Astrocyte (in vitro differentiated cells and primary cell): ENCODE data around the gene SERTM1.

ENCODE experiments used
- CTCF ChIP-seq: IDR thresholded peaks from 2 replicates; pipeline ENCODE4 v1.5.1; 2011; ENCODE audit warnings: low read depth, mild to moderate bottlenecking, inconsistent platforms, low read length, moderate library complexity; ENCODE audit not compliant: insufficient read depth
- EZH2 ChIP-seq: IDR thresholded peaks from 2 replicates; pipeline ENCODE4 v1.6.1; 2012; ENCODE audit warnings: mild to moderate bottlenecking, low read length, inconsistent platforms; ENCODE audit not compliant: insufficient read depth

GRCh38 chr13:36673352-36673751, 468 bp upstream of the SERTM1 start:
- TF ChIP-seq CTCF: no peak
- no peak for TF ChIP-seq EZH2
